GM11168 (cell line): ENCODE measurements around the gene MYG1.
"Not testable (repeated sequence)": the region's sequence is repeated elsewhere in the genome, so short reads cannot be mapped to it uniquely, and the experiment has no call there.

Experiments
- in situ Hi-C: fragments of 300-500 bp; cut with MboI; formaldehyde crosslinking; loops from one replicate; pipeline ENCODE4 v1.12.0; 2022; ENCODE audit warnings: low sequenced_read_pairs; ENCODE audit not compliant: unreplicated experiment

The MYG1 gene

DNA sequence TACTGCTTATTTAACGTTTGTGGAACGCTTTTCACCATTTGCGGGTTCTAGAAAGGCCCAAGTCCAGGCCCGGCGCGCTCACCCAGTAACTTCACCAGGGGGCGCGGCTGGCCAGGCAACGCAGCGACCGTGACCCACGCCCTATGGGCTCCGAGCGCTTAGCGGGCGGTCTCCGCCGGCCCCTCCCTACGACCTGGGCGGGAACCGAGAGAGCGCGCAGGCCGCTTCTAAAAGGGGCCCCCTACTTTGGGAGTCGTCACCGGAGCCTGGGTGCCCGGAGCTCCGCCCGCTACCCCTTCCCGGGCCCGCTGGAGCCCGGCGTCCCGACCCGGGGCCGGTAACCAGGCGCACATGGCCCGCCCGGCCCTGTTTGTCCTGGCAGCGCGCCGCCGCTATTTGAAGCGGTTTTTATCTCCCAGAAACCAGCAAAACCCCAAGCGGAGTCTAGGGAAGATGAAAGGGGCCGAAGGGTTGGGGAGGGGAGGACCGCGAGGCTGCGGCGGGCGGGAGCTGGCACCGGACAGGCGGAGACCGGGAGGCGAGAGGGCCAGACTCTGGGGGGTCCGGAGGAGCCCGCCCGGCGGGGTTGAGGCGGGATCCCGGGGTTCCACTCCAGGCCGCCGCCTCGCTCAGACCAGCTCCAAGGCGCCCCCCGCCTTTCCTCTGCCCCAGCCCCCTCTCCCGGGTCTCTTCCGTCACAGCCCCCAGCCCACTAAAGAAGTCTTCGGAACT is 25.4 kb downstream of the MYG1 start:
- in situ Hi-C loops = no loop called here

DNA sequence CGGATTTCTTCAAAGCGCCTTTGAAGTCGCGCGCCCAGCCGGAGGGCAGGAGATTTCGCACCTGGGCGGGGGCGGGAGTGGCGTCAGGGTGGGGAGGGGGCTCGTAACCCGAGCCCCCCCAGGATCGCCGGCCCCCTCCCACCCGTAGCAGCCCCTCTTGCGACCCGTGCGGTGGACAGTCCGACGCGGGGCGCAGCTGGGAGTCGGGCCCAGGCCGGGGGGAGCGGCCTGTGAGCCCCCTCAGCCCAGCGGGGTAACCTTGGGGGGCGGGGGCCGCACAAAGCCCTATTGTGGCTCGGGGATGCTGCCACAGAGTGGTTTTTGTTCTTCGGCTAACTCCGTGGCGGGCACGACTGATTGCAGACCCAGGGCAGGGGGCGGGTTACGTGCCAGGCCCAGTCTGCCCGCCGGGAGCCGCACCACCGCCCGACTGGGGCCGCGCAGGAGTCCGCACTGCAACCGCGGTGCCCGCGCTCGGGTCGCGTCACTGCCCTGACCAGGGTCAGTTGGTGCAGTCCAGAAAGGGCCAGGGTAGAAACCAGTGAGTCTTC is 26.1 kb downstream of the MYG1 start:
- in situ Hi-C loops = no loop called here

DNA sequence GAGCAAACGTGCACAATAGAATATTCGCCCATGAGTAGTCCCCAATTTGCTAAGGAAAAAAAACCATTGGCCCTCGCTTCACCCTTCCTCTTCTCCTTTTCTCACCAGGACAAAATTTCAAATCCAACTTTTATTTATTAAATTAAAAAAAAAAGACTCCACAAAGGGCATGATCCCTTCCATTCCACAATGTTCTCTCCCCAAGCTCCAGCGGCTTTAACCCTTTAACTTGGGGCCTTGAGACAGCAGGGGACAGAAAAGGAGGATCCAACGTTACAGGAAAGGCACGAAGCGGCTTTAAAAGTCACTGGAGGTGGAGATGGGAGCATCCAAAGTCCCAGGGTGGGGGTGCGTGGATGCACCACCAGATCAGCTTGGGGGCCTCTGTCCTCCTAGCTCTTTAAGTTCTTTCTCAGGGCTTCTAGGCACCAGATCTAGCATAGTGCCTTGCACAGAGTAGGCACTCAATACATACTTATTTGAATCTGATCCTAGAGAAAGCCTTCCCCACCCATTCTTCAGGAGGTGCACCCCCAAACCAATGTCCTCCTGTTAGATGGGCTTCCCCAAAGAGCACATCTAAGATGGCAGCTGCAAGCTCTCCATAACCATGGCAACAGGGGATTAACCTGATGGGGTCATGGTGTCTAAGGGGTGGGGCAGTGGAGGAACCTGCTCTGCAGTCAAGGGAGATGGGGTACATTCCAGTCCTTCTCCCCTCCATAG is 27.1 kb downstream of the MYG1 start:
- in situ Hi-C loops = no loop called here

DNA sequence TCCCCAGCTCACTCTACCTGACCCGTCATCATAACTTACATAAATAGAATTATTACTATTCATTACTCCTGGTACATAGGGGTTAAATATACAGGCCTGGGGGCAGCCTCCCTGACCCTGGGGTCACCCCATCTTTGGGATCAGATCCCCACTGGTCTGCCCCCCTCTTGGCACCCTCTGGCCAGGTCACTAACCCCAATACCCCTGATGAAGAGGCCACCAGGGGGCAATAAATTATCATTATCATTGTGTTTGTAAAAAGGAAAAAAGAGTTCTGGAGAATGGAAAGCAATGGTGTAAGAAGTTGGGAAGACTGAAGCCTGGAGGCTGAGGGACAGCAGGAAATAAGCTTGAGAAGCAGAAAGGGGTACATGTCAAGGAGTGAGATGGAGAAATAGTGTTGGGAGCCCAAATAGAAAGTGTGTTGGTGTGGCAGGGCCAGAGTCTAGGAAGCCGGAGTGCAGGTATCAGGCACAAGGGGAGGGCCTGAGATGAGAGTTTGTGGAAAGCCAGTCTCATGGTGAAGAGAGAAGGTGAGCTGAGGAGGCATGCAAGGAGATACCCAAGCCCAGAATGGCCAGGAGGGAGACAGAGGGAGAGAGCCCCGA is 28.0 kb downstream of the MYG1 start:
- in situ Hi-C loops = no loop called here

DNA sequence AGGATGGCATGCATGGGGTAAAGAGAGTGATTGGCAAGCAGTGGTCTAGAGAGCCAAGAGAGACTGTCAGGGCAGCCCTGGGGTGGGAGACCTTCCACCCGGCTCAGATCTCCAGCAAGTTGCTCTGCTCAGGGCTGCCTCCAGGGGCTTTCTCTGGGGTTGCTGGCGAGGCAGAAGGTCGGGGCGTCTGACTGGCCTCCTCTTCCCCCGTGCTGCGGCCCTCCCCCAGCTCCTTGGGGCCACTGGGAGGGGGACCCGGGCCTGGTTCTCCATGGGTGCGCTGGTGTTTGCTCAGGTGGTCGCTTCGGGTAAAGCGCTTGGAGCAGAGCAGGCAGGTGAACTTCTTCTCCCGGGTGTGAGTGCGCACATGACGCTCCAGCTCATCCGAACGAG is 28.5 kb downstream of the MYG1 start:
- in situ Hi-C loops = no loop called here

DNA sequence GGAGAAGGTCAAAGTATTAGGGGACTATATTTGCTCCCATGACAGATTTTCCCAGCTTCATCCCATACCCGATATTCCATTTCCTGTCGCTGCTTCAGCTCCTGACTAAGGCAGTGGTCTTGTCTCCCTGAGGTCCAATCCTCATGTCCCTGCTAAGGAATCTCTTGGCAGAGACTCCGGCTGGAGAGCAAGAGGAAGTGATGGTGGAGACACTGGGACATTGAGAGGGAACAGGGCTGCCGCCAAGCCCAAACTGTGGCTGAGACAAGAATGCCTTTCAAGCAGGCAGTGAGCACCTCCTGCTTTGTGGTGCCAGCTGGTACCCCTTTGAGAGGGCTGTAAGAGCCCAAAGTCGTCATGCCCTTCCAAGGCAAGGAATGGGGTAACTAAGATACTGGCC is 31.2 kb downstream of the MYG1 start:
- in situ Hi-C loops = no loop called here

DNA sequence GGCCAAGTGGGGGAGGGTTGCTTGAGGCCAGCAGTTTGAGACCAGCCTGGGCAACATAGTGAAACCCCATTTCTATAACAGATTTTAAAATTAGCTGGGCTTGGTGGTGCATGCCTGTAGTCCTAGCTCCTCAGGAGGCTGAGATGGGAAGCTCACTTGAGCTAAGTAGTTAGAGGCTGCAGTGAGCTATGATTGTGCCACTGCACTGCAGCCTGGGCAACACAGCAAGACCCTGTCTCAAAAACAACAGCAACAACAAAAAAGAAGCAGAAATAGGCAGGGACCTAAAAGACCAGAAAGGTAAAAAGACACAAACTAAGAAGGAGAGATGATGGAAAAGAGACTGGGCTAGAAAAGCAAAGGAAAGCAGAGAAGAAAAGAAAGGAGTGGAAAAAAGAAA is 32.8 kb downstream of the MYG1 start:
- in situ Hi-C loops = not testable (repeated sequence)

DNA sequence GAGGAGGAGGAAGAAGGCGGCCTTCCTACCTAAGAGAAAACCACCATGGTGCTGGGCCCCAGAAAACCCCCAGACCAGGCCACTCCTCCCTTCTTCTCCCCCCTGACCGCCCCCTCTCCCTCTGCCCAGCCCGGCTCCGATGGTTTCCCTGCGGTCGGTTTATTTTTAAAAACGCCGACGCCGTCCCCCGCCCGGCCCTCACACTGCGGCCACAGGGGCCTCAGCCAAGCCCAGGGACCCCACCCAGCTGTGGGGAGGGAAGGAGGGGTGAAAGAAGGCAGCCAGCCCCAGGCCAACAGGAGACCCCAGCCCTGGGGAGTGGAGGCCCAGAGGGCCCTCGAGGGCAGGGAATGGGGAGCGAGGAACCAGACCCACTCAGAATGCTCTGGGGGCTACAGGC is 33.2 kb downstream of the MYG1 start:
- in situ Hi-C loops = no loop called here

DNA sequence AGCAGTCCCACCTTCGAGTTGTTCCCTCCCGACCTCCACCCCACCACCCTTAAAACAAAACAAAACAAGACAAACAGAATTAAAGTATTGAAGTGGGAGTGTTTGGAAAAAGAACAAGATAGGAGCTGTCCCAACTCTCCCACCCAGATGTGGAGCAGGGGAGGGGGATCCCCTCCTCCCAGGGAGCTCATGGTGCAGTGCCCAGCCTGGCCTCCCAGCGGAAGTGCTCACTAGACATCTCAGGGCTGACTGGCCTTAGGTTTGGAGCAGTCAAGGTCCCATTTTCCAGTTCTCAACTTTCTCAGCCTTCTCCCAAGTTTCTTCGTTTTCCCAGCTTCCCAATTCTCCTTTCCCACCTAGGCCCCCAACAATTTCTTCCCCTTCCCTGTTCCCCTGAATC is 33.8 kb downstream of the MYG1 start:
- in situ Hi-C loops = no loop called here

DNA sequence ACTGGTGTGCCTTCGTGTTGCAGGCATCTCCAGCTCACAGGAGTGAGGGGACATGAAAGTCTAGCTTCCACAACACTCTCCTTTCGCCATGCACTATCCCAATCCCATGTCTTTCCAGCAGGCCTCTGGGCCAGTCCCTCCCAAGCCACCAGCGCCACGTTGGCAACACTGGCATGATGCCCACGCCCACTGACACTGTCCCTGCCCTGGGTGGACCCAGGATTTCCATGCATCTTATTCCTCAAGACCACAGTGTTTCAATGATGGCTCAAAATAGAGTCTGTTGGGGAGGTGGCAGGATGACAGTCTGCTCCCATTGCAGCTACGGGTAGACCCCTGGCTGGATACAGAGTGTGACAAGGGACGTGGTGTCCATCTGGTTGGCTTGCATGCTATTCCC is 34.4 kb downstream of the MYG1 start:
- in situ Hi-C loops = no loop called here

DNA sequence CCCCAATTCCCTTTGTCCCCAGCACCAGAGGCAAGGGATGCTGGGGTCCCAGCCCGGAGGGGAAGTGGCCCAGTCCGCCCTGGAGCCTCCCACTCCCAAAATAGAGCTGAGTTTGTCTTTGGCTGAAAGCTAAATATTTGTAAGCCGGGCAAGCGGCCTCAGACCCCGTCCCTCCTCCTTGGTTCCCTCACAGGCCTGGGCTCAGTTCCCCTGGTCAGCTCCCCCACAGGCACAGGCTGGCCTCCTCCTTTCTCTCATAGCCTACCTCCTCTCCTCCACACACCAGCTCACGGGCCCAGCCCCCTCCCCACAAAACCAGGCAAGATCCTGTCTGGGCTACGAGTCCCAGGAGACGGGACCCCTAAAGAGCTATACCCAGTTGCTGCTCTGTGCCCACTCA is 35.3 kb downstream of the MYG1 start:
- in situ Hi-C loops = no loop called here

DNA sequence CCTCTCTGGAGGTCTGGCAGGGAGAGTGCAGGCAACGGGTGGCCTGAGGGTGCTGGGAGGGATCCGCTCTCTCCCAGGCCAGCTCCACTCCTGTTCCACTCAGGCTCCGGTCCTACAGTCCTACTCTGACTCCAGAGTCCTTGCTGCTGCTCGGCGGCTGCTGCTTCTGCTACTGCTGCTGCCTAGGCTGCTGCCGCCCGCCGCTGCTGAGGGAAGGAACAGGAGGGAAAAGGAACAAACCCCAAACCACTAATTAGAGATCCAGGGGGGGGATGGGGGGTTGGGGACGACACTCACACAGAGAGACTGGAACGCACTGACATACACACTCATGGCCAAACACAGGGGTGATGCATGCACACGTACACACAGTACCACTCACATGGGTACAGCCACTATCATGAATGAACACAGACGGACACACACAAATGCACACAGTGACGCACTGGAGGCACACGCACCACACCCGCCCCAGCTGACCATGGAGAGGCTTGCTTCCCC is 36.7 kb downstream of the MYG1 start, which contains the start of gene SP7:
SP7 (minus strand) TSS at position 174 of the 501 bp plus-strand sequence. CDS start 708 bp downstream, outside the sequence.
- in situ Hi-C loops = no loop called here

DNA sequence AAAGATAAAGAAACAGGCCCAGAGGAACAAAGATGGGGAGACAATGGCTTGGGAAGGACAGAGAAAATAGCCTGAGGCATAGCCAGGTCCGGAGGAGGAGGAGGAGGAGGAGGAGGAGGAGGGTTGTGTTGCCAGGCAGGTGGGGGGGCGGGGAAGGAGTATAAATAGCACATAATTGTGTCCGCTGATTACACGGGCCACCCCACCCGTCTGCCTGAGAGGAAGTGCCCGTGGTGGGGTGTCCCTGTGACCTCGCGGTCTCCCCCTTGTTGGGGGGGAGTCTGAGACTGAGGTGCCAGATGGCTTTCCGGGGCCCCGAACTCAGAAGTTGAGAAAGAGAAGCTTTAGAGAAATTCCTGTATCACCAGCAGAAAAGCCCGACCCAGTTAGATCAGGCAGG is 38.5 kb downstream of the MYG1 start:
- in situ Hi-C loops = no loop called here

DNA sequence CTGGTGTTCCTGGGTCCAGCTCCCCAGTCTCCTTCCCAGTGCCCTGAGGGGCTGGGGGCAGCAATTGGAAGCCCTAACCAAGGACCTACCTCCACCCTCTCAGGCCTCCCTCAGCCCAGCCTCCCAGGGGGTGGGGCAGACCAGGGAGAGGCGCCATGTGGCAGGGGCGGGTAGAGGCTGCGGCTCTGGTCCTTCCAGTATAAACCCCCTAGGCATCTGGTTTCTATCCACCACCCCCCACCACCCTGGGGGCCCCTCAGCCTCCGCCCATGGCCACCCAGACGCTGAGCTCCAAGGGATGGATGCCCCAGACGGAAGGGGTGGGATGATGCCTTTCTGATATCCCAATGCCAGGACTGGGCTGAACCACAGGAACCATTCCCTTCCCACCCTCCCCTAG is 39.4 kb downstream of the MYG1 start:
- in situ Hi-C loops = no loop called here

DNA sequence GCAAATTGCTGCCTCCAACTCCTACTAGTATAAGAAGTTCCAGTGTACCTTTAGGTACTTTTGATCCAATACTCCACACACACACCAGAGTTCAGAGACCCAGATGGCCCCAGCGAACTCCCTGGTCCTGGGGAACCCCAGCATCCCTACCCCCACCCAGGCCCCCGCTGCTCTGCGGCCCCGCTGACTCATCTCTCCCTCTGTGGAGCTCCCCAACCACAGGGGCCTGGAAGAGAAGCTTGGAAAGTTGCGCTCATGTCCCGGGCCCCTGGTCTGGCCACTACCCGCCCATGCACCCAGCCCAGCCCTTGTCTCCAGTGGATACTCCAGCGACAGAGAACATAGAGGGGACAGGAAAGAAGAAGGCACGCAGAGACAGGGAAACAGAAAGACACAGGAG is 40.9 kb downstream of the MYG1 start:
- in situ Hi-C loops = no loop called here

DNA sequence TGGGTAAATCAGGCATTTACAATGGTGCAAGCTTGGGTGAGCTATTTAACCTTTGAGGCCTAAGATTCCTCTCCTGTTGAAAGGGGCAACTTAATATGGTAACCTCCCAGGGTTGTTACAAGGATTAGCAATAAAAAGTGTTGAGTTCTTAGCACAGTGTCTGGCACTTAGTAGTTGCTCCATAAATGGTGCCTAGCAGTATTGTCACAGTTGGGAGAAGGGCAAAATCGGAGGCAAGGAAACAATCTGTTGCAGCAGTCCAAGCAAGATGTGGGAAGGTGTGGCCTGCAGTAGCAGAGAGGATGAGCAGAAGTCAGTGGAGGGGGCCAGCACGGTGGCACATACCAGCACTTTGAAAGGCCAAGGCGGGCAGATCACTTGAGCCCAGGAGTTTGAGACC is 44.0 kb downstream of the MYG1 start:
- in situ Hi-C loops = no loop called here

DNA sequence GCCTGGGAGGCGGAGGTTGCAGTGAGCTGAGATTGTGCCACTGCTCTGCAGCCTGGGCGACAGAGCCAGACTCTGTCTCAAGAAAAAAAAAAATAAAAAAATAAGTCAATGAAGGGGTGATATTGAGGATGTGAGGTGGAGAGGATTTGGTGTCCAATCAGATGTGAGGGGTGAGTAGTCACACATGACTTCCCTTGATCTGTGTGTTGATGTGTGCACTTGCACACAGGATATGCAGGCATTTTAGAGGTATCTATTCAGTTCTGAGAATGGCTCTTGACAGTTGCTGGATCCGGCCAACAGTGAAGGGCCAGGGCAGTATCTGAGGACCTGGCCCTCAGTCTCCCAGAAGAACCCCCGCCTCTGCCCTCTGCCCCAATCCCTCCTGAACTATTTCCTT is 44.5 kb downstream of the MYG1 start:
- in situ Hi-C loops = no loop called here

DNA sequence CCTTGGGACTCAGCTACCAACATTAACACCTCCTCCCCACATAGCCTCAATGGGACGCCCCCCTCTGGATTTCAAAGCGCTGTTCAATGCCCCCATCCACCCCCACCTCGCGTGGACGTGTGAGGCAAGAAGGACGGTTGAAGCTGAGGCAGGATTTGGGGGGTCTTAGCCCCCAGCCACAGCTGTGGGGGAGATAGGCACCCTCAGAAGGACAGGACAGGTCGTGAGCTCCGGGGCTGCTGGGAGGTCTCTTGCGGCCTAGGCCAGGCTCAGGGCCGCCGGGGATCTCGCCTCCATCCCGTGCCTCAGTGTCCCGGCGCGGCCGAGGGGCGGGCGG is 45.0 kb downstream of the MYG1 start:
- in situ Hi-C loops = no loop called here

DNA sequence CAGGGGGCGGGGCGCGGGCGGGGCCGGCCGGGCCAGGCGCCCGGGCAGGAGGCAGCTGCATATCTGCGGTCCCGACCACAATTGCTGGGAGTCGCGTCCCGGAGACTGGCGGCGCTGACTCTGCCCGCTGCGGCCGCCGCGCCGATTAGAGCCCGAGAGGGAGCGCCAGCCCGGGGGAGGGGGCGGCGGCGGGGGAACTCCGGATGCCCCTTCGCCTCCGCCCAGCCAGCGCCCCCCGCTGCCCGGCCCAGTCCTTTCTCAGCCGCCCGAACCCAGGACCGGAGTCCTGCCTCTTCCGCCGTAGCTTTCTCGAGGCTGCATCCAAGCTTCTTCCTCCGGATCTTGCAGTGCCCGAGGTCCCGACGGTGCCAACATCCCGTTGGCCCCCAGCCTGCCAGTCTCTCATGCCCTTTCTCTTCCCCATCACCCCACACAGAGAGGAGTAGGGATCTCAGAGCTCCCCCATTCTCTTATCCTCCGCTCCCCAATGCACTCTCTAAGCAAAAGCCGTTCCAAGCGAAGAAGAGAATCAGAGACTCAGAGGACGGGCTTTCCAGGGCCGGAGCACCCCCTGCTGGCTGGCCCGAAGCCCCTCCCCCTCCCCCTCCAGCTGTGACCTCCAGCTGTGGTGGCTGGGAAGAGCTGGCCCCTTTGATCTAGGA is 45.5 kb downstream of the MYG1 start:
- in situ Hi-C loops = no loop called here

DNA sequence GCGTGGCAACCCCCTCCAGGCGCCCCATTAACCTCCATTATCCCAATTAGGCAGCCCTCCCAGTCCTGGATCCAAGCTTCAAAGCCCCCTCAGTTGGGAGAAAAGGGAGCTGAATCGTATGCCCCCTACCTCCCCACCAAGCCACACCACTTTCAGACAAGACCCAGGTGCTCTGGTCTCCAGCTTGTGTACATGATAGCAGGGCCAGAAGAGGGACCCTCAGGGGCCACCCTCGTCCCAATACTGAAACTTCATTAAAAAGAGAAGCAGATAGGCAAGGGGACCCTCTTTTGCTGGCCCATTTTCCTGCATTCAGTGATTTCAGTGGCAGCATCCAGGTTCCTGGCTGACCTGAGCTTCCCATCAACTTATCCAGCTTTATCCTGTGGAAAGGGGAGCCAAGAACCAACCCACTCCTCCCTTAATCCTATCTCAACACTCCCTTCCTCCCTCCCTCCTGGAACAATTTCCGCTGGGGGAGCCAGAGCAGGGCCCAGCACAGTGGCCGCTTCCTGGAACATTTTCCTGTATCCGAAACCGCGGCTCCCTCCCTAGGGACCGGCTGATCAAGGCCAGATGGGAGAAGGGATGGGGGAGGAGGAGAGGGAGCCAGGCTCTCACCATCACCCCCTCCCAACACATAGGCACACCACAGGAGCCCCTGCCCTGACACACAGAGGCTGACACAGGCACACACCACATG is 46.1 kb downstream of the MYG1 start:
- in situ Hi-C loops = no loop called here
